ENCODE data around the gene SPATS1. TPM values are rescaled to one million over a fixed set of nuclear protein-coding genes. Genes with fewer than 3 reads are reported as not detected.
A peak's percentile ranks its signal among the peaks of the same experiment; 100 is the strongest.
"Not testable (repeated sequence)": the region's sequence is repeated elsewhere in the genome, so short reads cannot be mapped to it uniquely, and the experiment has no call there.

Gene SPATS1
- total and polyA plus RNA-seq, 5 experiments from 2014 or later = not detected

- ATAC-seq = no peak
- DNase-seq = no peak
- H3K4me1 Mint-ChIP-seq = no peaks in the 10 kb centered on the region
- no peaks in the 10 kb centered on the region for H3K36me3 Mint-ChIP-seq
- no peak overlapping the region for H3K4me3 Mint-ChIP-seq
- H3K9me3 Mint-ChIP-seq = no peaks in the 10 kb centered on the region
- POLR2A ChIA-PET = no interaction called here
- no peak overlapping the region for H3K27ac Mint-ChIP-seq
- H3K27me3 Mint-ChIP-seq = peaks cover 1 to 14% (median 9%) of the 10 kb centered on the region in 5 donors
Measured at GRCh38 chr6:44335631-44336030, 6.8 kb upstream of the SPATS1 start.

GRCh38 chr6:44338228-44339122 is 4.0 kb upstream of the SPATS1 start:
- POLR2A ChIA-PET = interaction anchor here (0.7 kb wide), 1 partner anchor 187 kb away, joined by 3 read pairs; no protein-coding TSS in a partner anchor
- H3K27ac Mint-ChIP-seq = no peak overlapping the region
- peak; percentile 93 to 96 for ATAC-seq
- H3K4me1 Mint-ChIP-seq = peaks cover 0 to 2% (median 0%) of the 10 kb centered on the region in 4 donors
- H3K36me3 Mint-ChIP-seq = no peaks in the 10 kb centered on the region
- no peaks in the 10 kb centered on the region for H3K9me3 Mint-ChIP-seq
- peak; percentile 21 to 81 (median 61) for DNase-seq
- peaks cover 10 to 24% (median 17%) of the 10 kb centered on the region in 5 donors for H3K27me3 Mint-ChIP-seq
- no peak overlapping the region for H3K4me3 Mint-ChIP-seq

- peaks cover 13 to 32% (median 25%) of the 10 kb centered on the region in 5 donors for H3K27me3 Mint-ChIP-seq
- no peaks in the 10 kb centered on the region for H3K36me3 Mint-ChIP-seq
- no peak for DNase-seq
- no peak overlapping the region for H3K27ac Mint-ChIP-seq
- H3K4me1 Mint-ChIP-seq = peaks cover 0 to 2% (median 0%) of the 10 kb centered on the region in 4 donors
- POLR2A ChIA-PET = interaction anchor here (0.7 kb wide), 1 partner anchor 188 kb away, joined by 3 read pairs; no protein-coding TSS in a partner anchor
- ATAC-seq = no peak
- no peak overlapping the region for H3K4me3 Mint-ChIP-seq
- H3K9me3 Mint-ChIP-seq = no peaks in the 10 kb centered on the region
Measured at GRCh38 chr6:44339301-44339700, 3.1 kb upstream of the SPATS1 start.

DNA sequence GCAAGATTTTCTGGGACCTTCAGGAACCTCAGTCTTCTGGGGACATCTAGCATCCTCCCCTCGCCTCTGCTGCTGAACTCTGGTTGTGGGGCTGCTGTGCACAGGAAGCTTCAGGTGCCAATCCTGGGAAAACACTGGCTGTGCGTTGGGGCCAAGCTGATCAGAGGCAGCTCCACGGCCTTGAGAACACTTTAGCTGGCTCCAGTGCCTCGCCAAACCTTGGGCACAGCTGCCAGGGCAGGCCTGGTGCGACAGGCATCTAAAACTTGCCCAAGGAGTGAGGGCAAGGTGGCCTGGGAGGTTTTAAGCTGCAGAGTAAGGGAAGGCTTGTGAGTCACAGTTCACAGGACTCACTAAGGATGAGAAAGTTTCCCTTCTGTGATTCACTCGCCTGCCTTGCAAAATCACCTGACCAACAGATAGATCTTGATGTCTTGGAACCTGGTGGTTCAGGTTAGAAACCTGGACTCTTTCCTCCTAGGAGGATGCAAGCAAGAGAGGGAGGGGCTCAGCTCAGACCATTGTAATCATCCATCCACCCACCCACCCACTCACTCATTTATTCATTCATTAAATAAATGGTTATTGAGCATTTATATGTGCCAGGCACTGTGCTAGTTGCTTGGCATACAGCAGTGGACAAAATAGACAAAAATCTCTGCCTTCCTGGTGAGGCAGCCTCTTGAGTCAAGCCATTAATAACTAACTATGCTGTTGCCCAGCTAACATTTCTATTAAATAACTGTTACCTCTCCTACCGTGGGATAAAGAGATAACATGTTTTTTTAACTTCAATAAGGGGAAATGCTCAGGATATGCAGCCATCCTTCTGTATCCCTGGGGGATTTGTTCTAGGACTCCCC is 2.5 kb upstream of the SPATS1 start:
- Mint-ChIP-seq H3K27me3 (peaks cover 18 to 39% (median 31%) of the 10 kb centered on the region in 5 donors), H3K4me3 (peak overlapping the region in 1 of 10 donors; percentile 38), H3K27ac (no peak overlapping the region), H3K4me1 (peaks cover 0 to 2% (median 0%) of the 10 kb centered on the region in 4 donors), H3K36me3 (no peaks in the 10 kb centered on the region), H3K9me3 (no peaks in the 10 kb centered on the region)
- ATAC-seq = no peak
- DNase-seq = no peak
- POLR2A ChIA-PET = no interaction called here

GRCh38 chr6:44341095-44341890 is 1.2 kb upstream of the SPATS1 start:
- Mint-ChIP-seq H3K36me3 (no peaks in the 10 kb centered on the region), H3K9me3 (no peaks in the 10 kb centered on the region), H3K27me3 (peaks cover 21 to 47% (median 31%) of the 10 kb centered on the region in 5 donors), H3K27ac (no peak overlapping the region), H3K4me1 (peaks cover 0 to 2% (median 0%) of the 10 kb centered on the region in 4 donors), H3K4me3 (no peak overlapping the region)
- DNase-seq (no peak), ATAC-seq (no peak)
- POLR2A ChIA-PET = interaction anchor here (0.8 kb wide), 1 partner anchor 73 kb away, joined by 3 read pairs; no protein-coding TSS in a partner anchor

DNA sequence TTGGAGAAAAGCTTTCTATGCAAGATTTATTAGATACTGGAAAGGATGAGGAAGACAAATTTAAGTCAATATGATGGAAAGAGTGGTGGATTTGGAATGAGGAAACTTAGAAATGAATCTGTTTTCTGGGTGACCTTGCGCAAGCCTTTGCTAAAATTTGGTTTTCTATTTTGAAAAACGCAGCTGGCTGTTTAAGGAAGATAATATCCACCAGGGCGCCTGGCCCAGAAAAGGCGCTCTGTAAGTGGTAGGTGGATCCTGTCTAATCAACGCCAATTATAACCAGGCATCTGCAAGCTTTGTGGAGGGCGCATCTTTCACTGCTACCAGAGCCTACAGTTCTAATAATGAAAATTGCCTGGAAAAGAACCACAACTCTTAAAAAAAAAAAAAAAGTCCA is 398 bp upstream of the SPATS1 start:
- ATAC-seq = no peak
- Mint-ChIP-seq H3K4me3 (no peak overlapping the region), H3K4me1 (peaks cover 0 to 2% (median 0%) of the 10 kb centered on the region in 4 donors), H3K27ac (no peak overlapping the region), H3K9me3 (no peaks in the 10 kb centered on the region), H3K36me3 (no peaks in the 10 kb centered on the region), H3K27me3 (peaks cover 21 to 47% (median 34%) of the 10 kb centered on the region in 5 donors)
- no peak for DNase-seq
- POLR2A ChIA-PET = interaction anchor here (0.8 kb wide), 1 partner anchor 74 kb away, joined by 3 read pairs; no protein-coding TSS in a partner anchor

GRCh38 chr6:44346818-44347217 is 4.4 kb downstream of the SPATS1 start:
- POLR2A ChIA-PET, ATAC-seq, H3K4me3 Mint-ChIP-seq, H3K27ac Mint-ChIP-seq, H3K9me3 Mint-ChIP-seq, H3K36me3 Mint-ChIP-seq, H3K4me1 Mint-ChIP-seq, DNase-seq: not testable (repeated sequence)
- H3K27me3 Mint-ChIP-seq = peaks cover 14 to 40% (median 27%) of the 10 kb centered on the region in 5 donors

GRCh38 chr6:44349904-44350649 is 7.6 kb downstream of the SPATS1 start:
- H3K36me3 Mint-ChIP-seq = no peaks in the 10 kb centered on the region
- POLR2A ChIA-PET = no interaction called here
- H3K4me3 Mint-ChIP-seq = no peak overlapping the region
- H3K27ac Mint-ChIP-seq = peak overlapping the region in 1 of 10 donors; percentile 23
- DNase-seq (no peak), ATAC-seq (no peak)
- H3K4me1 Mint-ChIP-seq = no peaks in the 10 kb centered on the region
- H3K27me3 Mint-ChIP-seq = peaks cover 3 to 8% (median 5%) of the 10 kb centered on the region in 5 donors
- H3K9me3 Mint-ChIP-seq = no peaks in the 10 kb centered on the region

DNA sequence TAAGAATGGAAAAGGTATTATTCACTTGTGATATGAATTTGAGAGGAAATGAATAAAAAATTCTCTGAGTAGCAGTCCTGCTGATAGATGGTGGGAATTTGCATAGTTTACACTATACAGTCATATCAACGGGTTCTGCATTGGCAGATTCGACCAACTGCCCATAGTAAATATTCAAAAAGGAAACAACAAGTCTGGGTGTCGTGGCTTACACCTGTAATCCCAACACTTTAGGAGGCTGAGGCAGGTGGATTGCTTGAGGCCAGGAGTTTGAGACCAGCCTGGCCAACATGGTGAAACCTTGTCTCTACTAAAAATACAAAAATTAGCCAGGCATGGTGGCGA is 8.2 kb downstream of the SPATS1 start:
- POLR2A ChIA-PET, H3K36me3 Mint-ChIP-seq, H3K27me3 Mint-ChIP-seq, H3K4me1 Mint-ChIP-seq, ATAC-seq, H3K4me3 Mint-ChIP-seq, H3K9me3 Mint-ChIP-seq, DNase-seq, H3K27ac Mint-ChIP-seq: not testable (repeated sequence)

DNA sequence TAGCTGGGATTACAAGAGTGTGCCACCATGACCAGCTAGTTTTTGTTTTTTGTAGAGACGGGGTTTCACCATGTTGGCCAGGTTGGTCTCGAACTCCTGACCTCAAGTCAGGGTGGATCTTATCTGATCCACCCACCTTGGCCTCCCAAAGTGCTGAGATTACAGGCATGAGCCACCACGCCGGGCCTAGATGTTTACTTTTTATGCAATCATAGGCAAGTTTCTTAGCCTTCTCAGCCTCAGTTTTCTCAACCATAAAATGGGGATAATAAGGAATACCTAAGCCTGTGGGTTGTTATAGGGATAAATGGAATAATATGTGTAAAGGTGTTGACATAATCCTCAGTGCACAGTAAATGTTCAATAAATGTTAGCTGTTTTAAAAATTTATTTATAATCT is 9.8 kb downstream of the SPATS1 start:
- DNase-seq (no peak), ATAC-seq (no peak)
- H3K27me3 Mint-ChIP-seq = peaks cover 3 to 10% (median 5%) of the 10 kb centered on the region in 5 donors
- H3K27ac Mint-ChIP-seq = no peak overlapping the region
- no peak overlapping the region for H3K4me3 Mint-ChIP-seq
- POLR2A ChIA-PET = interaction anchor here (0.6 kb wide), 1 partner anchor 815 kb away, joined by 4 read pairs; no protein-coding TSS in a partner anchor
- H3K4me1 Mint-ChIP-seq = no peaks in the 10 kb centered on the region
- H3K36me3 Mint-ChIP-seq = no peaks in the 10 kb centered on the region
- peaks cover 0 to 4% (median 0%) of the 10 kb centered on the region in 9 donors for H3K9me3 Mint-ChIP-seq

DNA sequence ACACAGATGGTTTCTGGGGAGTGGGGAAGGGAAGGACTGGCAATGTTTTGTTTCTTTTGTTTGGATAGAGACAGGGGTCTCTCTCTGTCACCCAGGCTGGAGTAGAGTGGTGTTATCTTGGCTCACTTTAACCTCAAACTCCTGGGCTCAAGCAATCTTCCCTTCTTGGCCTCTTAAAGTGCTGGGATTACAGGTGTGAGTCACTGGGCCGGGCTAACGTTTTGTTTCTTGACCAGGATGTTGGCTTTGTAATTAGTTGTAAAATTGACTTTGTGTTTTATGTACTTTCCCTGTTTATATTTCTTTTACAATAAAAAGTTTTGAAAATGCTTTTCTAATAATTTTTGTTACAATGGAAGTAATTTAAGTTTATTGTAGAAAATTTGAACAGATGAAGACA is 10.9 kb downstream of the SPATS1 start:
- Mint-ChIP-seq H3K4me1 (no peaks in the 10 kb centered on the region), H3K4me3 (no peak overlapping the region), H3K9me3 (peaks cover 0 to 4% (median 0%) of the 10 kb centered on the region in 9 donors), H3K27ac (no peak overlapping the region), H3K27me3 (peaks cover 5 to 14% (median 8%) of the 10 kb centered on the region in 5 donors), H3K36me3 (no peaks in the 10 kb centered on the region)
- DNase-seq (no peak), ATAC-seq (no peak)
- POLR2A ChIA-PET = no interaction called here
